ENCODE results near the gene CAMSAP2. TPM values are rescaled to one million over a fixed set of nuclear protein-coding genes. Genes with fewer than 3 reads are reported as not detected.

The CAMSAP2 gene
- polyA plus RNA-seq, 2 of the 4 experiments (the other 2 are of a cell fraction), result 17.3 to 28.5 TPM

DNA sequence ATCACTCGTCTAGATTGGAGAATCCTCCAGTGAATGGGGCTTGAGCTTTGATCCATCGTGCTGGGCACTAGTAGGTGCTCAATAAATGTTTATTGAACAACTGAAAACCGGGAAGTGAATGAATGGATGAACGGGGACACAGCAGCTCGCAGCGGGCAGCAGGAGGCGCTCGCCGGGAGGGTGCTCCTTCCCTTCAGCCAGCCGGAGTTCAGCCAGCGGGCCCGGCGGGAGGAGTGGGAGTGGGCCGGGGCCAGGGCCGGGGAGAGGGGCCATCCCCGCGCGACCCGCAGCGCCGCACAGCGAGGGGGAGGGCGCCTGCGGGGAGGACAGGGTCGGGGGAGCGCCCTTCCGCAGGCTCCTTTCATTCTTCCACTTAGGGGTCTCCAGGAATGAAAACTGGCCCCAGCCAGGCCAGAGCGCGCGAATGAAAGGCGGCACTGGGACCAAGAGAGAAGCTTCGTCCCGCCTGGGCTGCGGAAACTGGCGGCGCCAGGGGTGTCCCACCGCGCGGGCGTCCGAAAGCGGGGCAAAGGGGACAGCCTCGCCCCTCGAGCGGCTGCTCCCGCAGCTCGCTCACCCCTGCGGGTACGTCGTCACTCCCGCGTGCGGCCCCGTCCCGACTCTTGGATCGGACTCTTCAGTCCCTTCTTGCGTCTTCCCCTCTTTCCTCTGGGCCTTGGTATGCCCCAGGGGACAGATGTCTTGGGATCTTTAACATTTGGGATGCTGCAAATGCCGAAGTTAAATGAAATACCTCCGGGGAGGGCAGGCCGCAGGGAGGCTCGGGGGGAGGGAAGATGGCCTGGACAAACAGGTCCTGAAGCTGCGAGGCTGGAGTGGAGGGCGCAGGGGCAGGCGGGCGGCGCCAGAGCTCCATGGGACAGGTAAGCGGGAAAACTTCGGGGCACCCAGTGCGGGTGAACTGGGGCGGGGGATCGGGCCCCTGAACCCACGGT lies 152.4 kb downstream of the CAMSAP2 start (continued):
- TF ChIP-seq RFX5 (IDR thresholded peaks at IDR 0.05) (no peak), HOXB5 (CRISPR knock-in tag; IDR thresholded peaks at IDR 0.05) (no peak), NFE2L2 (conservative IDR thresholded peaks at IDR 0.05; ENCODE audit: low read length) (0 out of 2 replicates have a peak, but pooled peaks have one; percentile 3), HMGXB4 (CRISPR knock-in tag; IDR thresholded peaks at IDR 0.05; ENCODE audit: borderline replicate concordance) (no peak), FOSB (CRISPR knock-in tag; IDR thresholded peaks at IDR 0.05) (no peak), JUNB (IDR thresholded peaks at IDR 0.05) (no peak), ESRRA (IDR thresholded peaks at IDR 0.05; ENCODE audit: borderline replicate concordance, low read length) (0 out of 2 replicates have a peak, but pooled peaks have one; percentile 4), CBX8 (IDR thresholded peaks at IDR 0.05) (no peak)
- TF ChIP-seq, protein P1, sequence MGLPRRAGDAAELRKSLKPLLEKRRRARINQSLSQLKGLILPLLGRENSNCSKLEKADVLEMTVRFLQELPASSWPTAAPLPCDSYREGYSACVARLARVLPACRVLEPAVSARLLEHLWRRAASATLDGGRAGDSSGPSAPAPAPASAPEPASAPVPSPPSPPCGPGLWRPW (IDR thresholded peaks at IDR 0.05), result no peak

DNA sequence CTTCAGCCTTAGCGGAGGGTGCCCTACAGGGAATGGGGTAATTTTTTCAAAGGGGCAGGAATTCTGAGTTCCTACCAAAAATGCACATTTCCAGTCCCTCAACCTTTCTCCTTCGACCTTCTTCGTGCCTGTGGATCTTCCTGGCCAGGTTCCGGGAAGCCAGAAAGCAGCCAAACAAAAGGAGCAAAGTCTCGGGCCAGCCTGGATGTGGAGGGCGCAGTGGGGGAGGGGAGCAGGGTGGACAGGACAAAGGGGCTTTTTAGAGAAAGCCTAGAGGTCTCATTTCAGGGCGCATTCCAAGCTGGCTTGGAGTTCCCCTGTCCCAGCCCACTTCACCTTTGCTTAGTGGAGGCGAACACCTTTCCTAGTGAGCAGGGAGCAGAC lies 153.1 kb downstream of the CAMSAP2 start:
- ATAC-seq, result no peak; a peak in 1 of 6 replicates
- FAIRE-seq, result no peak
- peak overlapping the region; percentile 100 for H3K27ac ChIP-seq
- ChIA-PET CTCF (interaction anchor here (0.6 to 5.8 kb wide), 29 partner anchors 8 to 264 kb away, joined by 3 to 57 read pairs (median 5); no protein-coding TSS in a partner anchor), POLR2A (interaction anchor here (0.6 to 1.7 kb wide), 4 partner anchors 13 to 905 kb away, joined by 3 to 6 read pairs (median 4); no protein-coding TSS in a partner anchor)
- peak overlapping the region; percentile 94 for H3K4me2 ChIP-seq
- DNase-seq (ENCODE audit: low read depth in 1 of 2, low spot score in 1 of 2), result peak in 1 of 2 experiments; percentile 52
- H3K4me1 ChIP-seq, result peaks cover 54% of the 10 kb centered on the region
- H3K4me3 ChIP-seq, result peak overlapping the region; percentile 68
- WGBS (ENCODE audit: missing lambda C conversion rate), result 1% methylated on average over 8 of the region's 8 CpGs
- TF ChIP-seq ESRRA (IDR thresholded peaks at IDR 0.05; ENCODE audit: borderline replicate concordance, low read length) (no peak), RCOR1 (IDR thresholded peaks at IDR 0.05; ENCODE audit: low read depth, low read length) (no peak), PHF8 (IDR thresholded peaks at IDR 0.05; ENCODE audit: borderline replicate concordance, low read depth) (no peak), NPAS2 (CRISPR knock-in tag; IDR thresholded peaks at IDR 0.05; ENCODE audit: borderline replicate concordance) (no peak), EHMT2 (IDR thresholded peaks at IDR 0.05; ENCODE audit: low read depth) (no peak), ZNF302 (CRISPR knock-in tag; IDR thresholded peaks at IDR 0.05) (no peak), HOXA7 (CRISPR knock-in tag; IDR thresholded peaks at IDR 0.05) (no peak), TFCP2L1 (CRISPR knock-in tag; IDR thresholded peaks at IDR 0.05) (no peak), HOXB5 (CRISPR knock-in tag; IDR thresholded peaks at IDR 0.05) (no peak), FOSL2 (IDR thresholded peaks at IDR 0.05) (no peak), FOSL2 (CRISPR knock-in tag; IDR thresholded peaks at IDR 0.05) (no peak)
- H3K9me3 ChIP-seq, result no peaks in the 10 kb centered on the region

DNA sequence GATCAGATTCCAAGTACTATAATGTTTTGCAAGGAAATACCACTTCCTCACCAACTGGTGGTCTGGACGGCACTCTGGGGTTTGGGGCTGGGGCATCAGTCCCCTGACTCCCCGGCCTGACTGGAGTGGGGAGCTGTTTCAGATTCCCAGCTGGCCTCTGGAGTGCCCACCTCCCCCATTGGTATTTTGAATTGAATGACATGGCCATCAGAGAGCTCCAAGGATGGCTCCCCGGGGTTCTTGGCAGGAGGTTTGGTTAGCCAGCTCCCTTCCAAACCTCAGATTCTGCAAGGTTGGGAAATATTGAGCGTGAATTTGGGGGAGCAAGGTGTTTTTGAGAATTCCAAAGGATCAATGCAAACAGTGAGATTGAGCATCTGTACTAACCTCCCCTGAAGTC lies 153.9 kb downstream of the CAMSAP2 start:
- no peak for DNase-seq (ENCODE audit: low read depth in 1 of 2, low spot score in 1 of 2)
- 0 out of 5 replicates have a peak, but pooled peaks of 1 of the 2 experiments have one; percentile 4 for TF ChIP-seq JUN (IDR thresholded peaks at IDR 0.05)
- TF ChIP-seq MAFK (IDR thresholded peaks at IDR 0.05; ENCODE audit: partially characterized antibody), result no peak
- Histone ChIP-seq H3K4me2 (peak overlapping the region; percentile 94), H3K4me1 (peaks cover 60% of the 10 kb centered on the region), H3K4me3 (peak overlapping the region; percentile 68), H3K27ac (peak overlapping the region; percentile 100), H3K9me3 (no peaks in the 10 kb centered on the region)
- ChIA-PET CTCF (interaction anchor here (0.6 to 5.8 kb wide), 9 partner anchors 11 to 221 kb away, joined by 3 to 57 read pairs (median 4); no protein-coding TSS in a partner anchor), POLR2A (interaction anchor here (1.0 to 1.2 kb wide), 2 partner anchors 13 to 15 kb away, joined by 3 to 6 read pairs; no protein-coding TSS in a partner anchor)
- ATAC-seq, result no peak
- 7% methylated on average over 3 of the region's 4 CpGs for WGBS (ENCODE audit: missing lambda C conversion rate)
- no peak for FAIRE-seq

All from A549 (cell line).